ENCODE measurements around the gene DOCK2.

DOCK2 gene

GRCh38 chr5:170097934-170098333, 460.9 kb downstream of the DOCK2 start:
- in situ Hi-C loops (cut with MboI; ENCODE audit: low sequenced_read_pairs, unreplicated experiment): loop anchor here (10.0 kb wide), 1 partner anchor 87 kb away; no protein-coding TSS in a partner anchor
- no peak for TF ChIP-seq CTCF (IDR thresholded peaks at IDR 0.05; ENCODE audit: borderline replicate concordance, control extremely low read depth, extremely low read depth, insufficient read depth, missing control alignments)
- no peak for DNase-seq (ENCODE audit: low spot score)

- TF ChIP-seq CTCF (IDR thresholded peaks at IDR 0.05; ENCODE audit: borderline replicate concordance, control extremely low read depth, extremely low read depth, insufficient read depth, missing control alignments): peak; percentile 57
- in situ Hi-C loops (cut with MboI; ENCODE audit: low sequenced_read_pairs, unreplicated experiment): no loop called here
- DNase-seq (ENCODE audit: low spot score): peak; percentile 72
Measured at GRCh38 chr5:170100066-170100943, 463.2 kb downstream of the DOCK2 start.

GRCh38 chr5:170103447-170103846, 466.4 kb downstream of the DOCK2 start:
- no peak for DNase-seq (ENCODE audit: low spot score)
- TF ChIP-seq CTCF (IDR thresholded peaks at IDR 0.05; ENCODE audit: borderline replicate concordance, control extremely low read depth, extremely low read depth, insufficient read depth, missing control alignments): no peak
- in situ Hi-C loops (cut with MboI; ENCODE audit: low sequenced_read_pairs, unreplicated experiment): no loop called here

- TF ChIP-seq CTCF (IDR thresholded peaks at IDR 0.05; ENCODE audit: borderline replicate concordance, control extremely low read depth, extremely low read depth, insufficient read depth, missing control alignments): no peak
- in situ Hi-C loops (cut with MboI; ENCODE audit: low sequenced_read_pairs, unreplicated experiment): no loop called here
Measured at GRCh38 chr5:170104299-170104698, 467.2 kb downstream of the DOCK2 start.

GRCh38 chr5:170104710-170105109, 467.6 kb downstream of the DOCK2 start:
- no peak for TF ChIP-seq CTCF (IDR thresholded peaks at IDR 0.05; ENCODE audit: borderline replicate concordance, control extremely low read depth, extremely low read depth, insufficient read depth, missing control alignments)
- no peak for DNase-seq (ENCODE audit: low spot score)
- in situ Hi-C loops (cut with MboI; ENCODE audit: low sequenced_read_pairs, unreplicated experiment): no loop called here

More at GRCh38 chr5:170104299-170104698, 467.2 kb downstream of the DOCK2 start:
- no peak for DNase-seq (ENCODE audit: low spot score)

- in situ Hi-C loops (cut with MboI; ENCODE audit: low sequenced_read_pairs, unreplicated experiment): no loop called here
- no peak for TF ChIP-seq CTCF (IDR thresholded peaks at IDR 0.05; ENCODE audit: borderline replicate concordance, control extremely low read depth, extremely low read depth, insufficient read depth, missing control alignments)
- DNase-seq (ENCODE audit: low spot score): no peak
Measured at GRCh38 chr5:170105642-170106611, 468.9 kb downstream of the DOCK2 start, which contains the start of gene FOXI1. Gene FOXI1, plus strand, starts transcription at chr5:170105897. Its CDS starts 61 bp downstream, at chr5:170105958.

Measured in GM13976 (cell line).